H9 (cell line): ENCODE measurements around the gene CTAGE15. TPM values are rescaled to one million over a fixed set of nuclear protein-coding genes. Genes with fewer than 3 reads are reported as not detected.
A peak's percentile ranks its signal among the peaks of the same experiment; 100 is the strongest.
"Not testable (repeated sequence)": the region's sequence is repeated elsewhere in the genome, so short reads cannot be mapped to it uniquely, and the experiment has no call there.

Experiments used
- DNase-seq: peaks from one replicate; pipeline ENCODE4 v3.0.0-alpha.2; 2017
- H2AFZ ChIP-seq: one replicate; pipeline ENCODE4 v1.6.1; 2013; ENCODE audit warnings: mild to moderate bottlenecking, low read length, control low read depth, moderate library complexity
- H2AK5ac ChIP-seq: 2 replicates; pipeline ENCODE4 v1.6.1; 2013; ENCODE audit warnings: low read length, control low read depth, mixed read lengths; ENCODE audit not compliant: insufficient read length
- H2BK120ac ChIP-seq: one replicate; pipeline ENCODE4 v1.6.1; 2013; ENCODE audit warnings: low read depth, mild to moderate bottlenecking, low read length, control low read depth, inconsistent platforms; ENCODE audit not compliant: poor library complexity, severe bottlenecking
- H2BK12ac ChIP-seq: 2 replicates; pipeline ENCODE4 v1.6.1; 2013; ENCODE audit warnings: low read length, control low read depth, mixed read lengths, low read depth; ENCODE audit not compliant: insufficient read length
- H2BK15ac ChIP-seq: 2 replicates; pipeline ENCODE4 v1.6.1; 2013; ENCODE audit warnings: low read depth, low read length, control low read depth
- H2BK20ac ChIP-seq: one replicate; pipeline ENCODE4 v1.6.1; 2013; ENCODE audit warnings: low read depth, mild to moderate bottlenecking, low read length, control low read depth, inconsistent platforms; ENCODE audit not compliant: poor library complexity, severe bottlenecking
- H2BK5ac ChIP-seq: 2 replicates; pipeline ENCODE4 v1.6.1; 2013; ENCODE audit warnings: low read length, control low read depth, mixed read lengths; ENCODE audit not compliant: insufficient read length
- H3K14ac ChIP-seq: 2 replicates; pipeline ENCODE4 v1.6.1; 2013; ENCODE audit warnings: low read length, control low read depth; ENCODE audit not compliant: insufficient read depth
- H3K18ac ChIP-seq: 2 replicates; pipeline ENCODE4 v1.6.1; 2013; ENCODE audit warnings: low read depth, mild to moderate bottlenecking, mixed read lengths, low read length, control low read depth; ENCODE audit not compliant: insufficient read length
- H3K23ac ChIP-seq: 2 replicates; pipeline ENCODE4 v1.6.1; 2013; ENCODE audit warnings: low read length, control low read depth, mixed read lengths, low read depth; ENCODE audit not compliant: insufficient read length
- H3K23me2 ChIP-seq: 2 replicates; pipeline ENCODE4 v1.6.1; 2013; ENCODE audit warnings: low read depth, mild to moderate bottlenecking, mixed read lengths, low read length, control low read depth; ENCODE audit not compliant: insufficient read length, poor library complexity, severe bottlenecking
- H3K27ac ChIP-seq: 2 replicates; pipeline ENCODE4 v1.5.1; 2013; ENCODE audit warnings: low read length, control low read depth, mixed read lengths, low read depth; ENCODE audit not compliant: insufficient read length
- H3K27me3 ChIP-seq: 2 replicates; pipeline ENCODE4 v1.6.1; 2013; ENCODE audit warnings: low read length, control low read depth, inconsistent platforms; ENCODE audit not compliant: insufficient read depth
- H3K4ac ChIP-seq: 2 replicates; pipeline ENCODE4 v1.6.1; 2013; ENCODE audit warnings: low read depth, mild to moderate bottlenecking, control low read depth, inconsistent platforms, low read length, moderate library complexity
- H3K4me1 ChIP-seq: 2 replicates; pipeline ENCODE4 v1.6.1; 2013; ENCODE audit warnings: low read length, control low read depth, inconsistent platforms; ENCODE audit not compliant: insufficient read depth
- H3K4me2 ChIP-seq: 2 replicates; pipeline ENCODE4 v1.6.1; 2013; ENCODE audit warnings: low read length, control low read depth, mixed read lengths; ENCODE audit not compliant: insufficient read length, insufficient read depth
- H3K56ac ChIP-seq: 2 replicates; pipeline ENCODE4 v1.6.1; 2013; ENCODE audit warnings: low read depth, mild to moderate bottlenecking, mixed read lengths, low read length, control low read depth; ENCODE audit not compliant: insufficient read length
- H3K79me1 ChIP-seq: 2 replicates; pipeline ENCODE4 v1.6.1; 2013; ENCODE audit warnings: low read depth, mild to moderate bottlenecking, moderate library complexity, low read length, control low read depth, inconsistent platforms; ENCODE audit not compliant: insufficient read depth, poor library complexity, severe bottlenecking
- H3K79me2 ChIP-seq: 2 replicates; pipeline ENCODE4 v1.6.1; 2013; ENCODE audit warnings: low read length, control low read depth, inconsistent platforms; ENCODE audit not compliant: insufficient read depth
- H3K9ac ChIP-seq: 2 replicates; pipeline ENCODE4 v1.6.1; 2013; ENCODE audit warnings: low read length, control low read depth, mixed read lengths; ENCODE audit not compliant: insufficient read length; ENCODE audit errors: extremely low read depth
- H3K9me3 ChIP-seq: one replicate; pipeline ENCODE4 v1.6.1; 2013; ENCODE audit warnings: low read depth, low read length, inconsistent platforms; ENCODE audit not compliant: control insufficient read depth
- H3T11ph ChIP-seq: one replicate; pipeline ENCODE4 v1.6.1; 2013; ENCODE audit warnings: mild to moderate bottlenecking, low read length, control low read depth, inconsistent platforms
- H4K20me1 ChIP-seq: one replicate; pipeline ENCODE4 v1.6.1; 2013; ENCODE audit not compliant: control insufficient read depth, insufficient read length, insufficient read depth
- H4K5ac ChIP-seq: 2 replicates; pipeline ENCODE4 v1.6.1; 2013; ENCODE audit warnings: low read depth, mild to moderate bottlenecking, mixed read lengths, low read length, control low read depth; ENCODE audit not compliant: insufficient read length
- H4K8ac ChIP-seq: replicated peaks from 2 replicates; pipeline ENCODE4 v1.6.1; 2013; ENCODE audit warnings: low read length, control low read depth, mixed read lengths, low read depth; ENCODE audit not compliant: insufficient read length
- H4K91ac ChIP-seq: 2 replicates; pipeline ENCODE4 v1.6.1; 2013; ENCODE audit warnings: low read depth, mild to moderate bottlenecking, moderate library complexity, mixed read lengths, low read length, control low read depth; ENCODE audit not compliant: insufficient read length
- H3K27ac Mint-ChIP-seq, 3 experiments: 2 replicates in 2 of 3; 3 replicates in 1 of 3; pipeline ENCODE4 v1.8.0; 2020 to 2021; ENCODE audit warnings: mixed read lengths in 3 of 3, mild to moderate bottlenecking in 1 of 3, moderate library complexity in 1 of 3
- H3K27me3 Mint-ChIP-seq: 2 replicates; pipeline ENCODE4 v1.8.0; 2021; ENCODE audit warnings: low read depth, mild to moderate bottlenecking, moderate library complexity, mixed read lengths
- H3K36me3 Mint-ChIP-seq, 3 experiments: 2 replicates in 2 of 3; 3 replicates in 1 of 3; pipeline ENCODE4 v1.8.0; 2020 to 2021; ENCODE audit warnings: low read depth in 3 of 3, mixed read lengths in 3 of 3; ENCODE audit not compliant: insufficient read depth in 1 of 3
- H3K4me1 Mint-ChIP-seq, 2 experiments: 2 replicates each; pipeline ENCODE4 v1.8.0; 2020; ENCODE audit warnings: mixed read lengths in 2 of 2
- H3K4me3 Mint-ChIP-seq, 2 experiments: 2 replicates in 1 of 2; 3 replicates in 1 of 2; pipeline ENCODE4 v1.8.0; 2020 to 2021; ENCODE audit warnings: mild to moderate bottlenecking in 2 of 2, mixed read lengths in 2 of 2, moderate library complexity in 1 of 2
- H3K9me3 Mint-ChIP-seq, 2 experiments: 2 replicates in 1 of 2; 3 replicates in 1 of 2; pipeline ENCODE4 v1.8.0; 2020; ENCODE audit warnings: mild to moderate bottlenecking in 2 of 2, mixed read lengths in 2 of 2, moderate library complexity in 1 of 2
- WGBS: extraction: QIAGEN DNeasy Blood & Tissue Kit; methylation state at CpG from one replicate; pipeline ENCODE4 v1.1.7; 2013; ENCODE audit warnings: missing lambda C conversion rate, low lambda C conversion rate, mixed read lengths; ENCODE audit not compliant: insufficient read length; ENCODE audit errors: extremely low coverage; 5-methylcytosine and 5-hydroxymethylcytosine counted together
- total RNA-seq: library from RNA; stranded (reverse); gene quantifications from 2 replicates; pipeline ENCODE4 v1.2.1, GENCODE V29; 2021
- TF ChIP-seq, protein P1 (sequence below): fragments of 200-600 bp; sonication (generic); conservative IDR thresholded peaks from 3 replicates; pipeline ENCODE4 v1.8.0; 2021; ENCODE audit warnings: antibody characterized with exemption, mild to moderate bottlenecking

CTAGE15 gene
- total RNA-seq, 1 experiment from 2014 or later, result 1.8 TPM

DNA sequence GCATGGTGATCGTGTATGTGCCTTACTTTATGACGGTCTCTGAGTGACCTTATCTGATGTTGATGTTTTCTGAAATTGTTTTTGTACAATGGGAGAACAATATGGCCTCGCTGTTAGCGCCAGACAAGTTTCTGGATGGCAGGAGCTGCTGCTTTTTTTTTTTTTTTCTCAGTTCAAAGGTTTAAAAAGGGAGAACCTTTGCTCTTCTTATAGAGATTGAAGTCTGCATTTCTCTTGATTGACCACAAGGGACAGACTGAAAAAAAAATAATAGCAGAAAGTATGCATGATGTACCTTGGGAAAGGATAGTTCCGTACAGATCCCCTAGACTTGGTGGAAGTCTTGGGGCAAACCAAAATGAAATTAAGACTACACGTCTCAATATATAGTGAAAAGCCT is 43.9 kb downstream of the CTAGE15 start:
- H4K5ac ChIP-seq, DNase-seq, H2BK5ac ChIP-seq, H3K4me1 Mint-ChIP-seq, H2BK120ac ChIP-seq, H2BK20ac ChIP-seq, H3K14ac ChIP-seq, H3K9me3 ChIP-seq, H4K91ac ChIP-seq, H3K36me3 Mint-ChIP-seq, H3T11ph ChIP-seq, H3K56ac ChIP-seq, H3K9ac ChIP-seq, H3K4me1 ChIP-seq, H2AK5ac ChIP-seq, H4K8ac ChIP-seq, H3K18ac ChIP-seq, H2AFZ ChIP-seq, H3K4me3 Mint-ChIP-seq, H2BK15ac ChIP-seq, H3K9me3 Mint-ChIP-seq, H3K4ac ChIP-seq, H3K27me3 Mint-ChIP-seq, H3K4me2 ChIP-seq, H4K20me1 ChIP-seq, H3K23me2 ChIP-seq, H3K79me2 ChIP-seq, H3K27me3 ChIP-seq, H3K79me1 ChIP-seq, H3K27ac Mint-ChIP-seq, H3K23ac ChIP-seq, H3K27ac ChIP-seq, H2BK12ac ChIP-seq: not testable (repeated sequence)
- TF ChIP-seq, protein P1, sequence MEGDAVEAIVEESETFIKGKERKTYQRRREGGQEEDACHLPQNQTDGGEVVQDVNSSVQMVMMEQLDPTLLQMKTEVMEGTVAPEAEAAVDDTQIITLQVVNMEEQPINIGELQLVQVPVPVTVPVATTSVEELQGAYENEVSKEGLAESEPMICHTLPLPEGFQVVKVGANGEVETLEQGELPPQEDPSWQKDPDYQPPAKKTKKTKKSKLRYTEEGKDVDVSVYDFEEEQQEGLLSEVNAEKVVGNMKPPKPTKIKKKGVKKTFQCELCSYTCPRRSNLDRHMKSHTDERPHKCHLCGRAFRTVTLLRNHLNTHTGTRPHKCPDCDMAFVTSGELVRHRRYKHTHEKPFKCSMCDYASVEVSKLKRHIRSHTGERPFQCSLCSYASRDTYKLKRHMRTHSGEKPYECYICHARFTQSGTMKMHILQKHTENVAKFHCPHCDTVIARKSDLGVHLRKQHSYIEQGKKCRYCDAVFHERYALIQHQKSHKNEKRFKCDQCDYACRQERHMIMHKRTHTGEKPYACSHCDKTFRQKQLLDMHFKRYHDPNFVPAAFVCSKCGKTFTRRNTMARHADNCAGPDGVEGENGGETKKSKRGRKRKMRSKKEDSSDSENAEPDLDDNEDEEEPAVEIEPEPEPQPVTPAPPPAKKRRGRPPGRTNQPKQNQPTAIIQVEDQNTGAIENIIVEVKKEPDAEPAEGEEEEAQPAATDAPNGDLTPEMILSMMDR, result peak; percentile 21; the same call in 1 of the 3 replicates
- WGBS, result no CpG with 5 or more reads among the region's 6 CpGs

DNA sequence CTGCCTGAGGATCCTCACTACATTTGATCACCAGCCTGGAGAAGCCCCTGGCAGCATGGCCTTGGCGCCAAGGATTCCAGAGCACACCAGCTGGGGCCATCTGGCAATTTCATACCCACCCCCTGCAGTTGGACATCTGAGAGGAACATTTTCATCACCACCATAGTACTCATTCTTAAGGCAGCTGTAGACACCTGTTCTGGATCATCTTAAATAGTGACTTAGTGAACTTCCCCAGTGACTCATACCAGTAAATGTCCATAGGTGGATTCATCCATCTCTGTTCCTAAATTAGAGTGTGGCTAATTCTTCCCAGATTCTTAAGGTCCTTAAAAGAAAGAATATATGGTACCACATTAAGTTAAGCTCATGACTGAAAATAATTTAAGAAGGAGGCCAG is 45.6 kb downstream of the CTAGE15 start:
- H3K36me3 Mint-ChIP-seq, H3K23me2 ChIP-seq, H2BK20ac ChIP-seq, H3K9me3 Mint-ChIP-seq, H2AFZ ChIP-seq, H3K4me1 Mint-ChIP-seq, H3K4me2 ChIP-seq, H3K18ac ChIP-seq, H3K14ac ChIP-seq, H3K56ac ChIP-seq, H3K27me3 Mint-ChIP-seq, H2BK120ac ChIP-seq, H4K5ac ChIP-seq, H3K9ac ChIP-seq, H2BK5ac ChIP-seq, H3K9me3 ChIP-seq, H3K27ac ChIP-seq, H3K79me2 ChIP-seq, H2AK5ac ChIP-seq, H3K4me3 Mint-ChIP-seq, H3K4ac ChIP-seq, DNase-seq, H3T11ph ChIP-seq, H2BK15ac ChIP-seq, H4K8ac ChIP-seq, H3K23ac ChIP-seq, H3K79me1 ChIP-seq, H3K27me3 ChIP-seq, H4K91ac ChIP-seq, H3K4me1 ChIP-seq, H2BK12ac ChIP-seq, H4K20me1 ChIP-seq, H3K27ac Mint-ChIP-seq: not testable (repeated sequence)
- WGBS, result no CpG with 5 or more reads among the region's 1 CpG
